ENCODE results near the gene SPATS2. TPM values are rescaled to one million over a fixed set of nuclear protein-coding genes. Genes with fewer than 3 reads are reported as not detected.

The SPATS2 gene
- total and polyA plus RNA-seq, 2 of the 4 experiments (the other 2 are of a cell fraction) = 50.6 to 63.3 TPM

GRCh38 chr12:49541140-49541861 is 174.0 kb downstream of the SPATS2 start:
- BruUV-seq (replicated peaks) = no TSS peak
- Histone ChIP-seq H2BK5ac (ENCODE audit: low read depth, low read length, poor library complexity, severe bottlenecking) (no peak overlapping the region), H3K4me1 (ENCODE audit: control insufficient read depth, insufficient read depth, low read length) (0 out of 2 replicates have a peak, but pooled peaks cover 2% of the 10 kb centered on the region), H4K8ac (ENCODE audit: low read depth in 2 of 2, low read length in 2 of 2) (no peak overlapping the region), H4K5ac (ENCODE audit: low read depth, low read length) (no peak overlapping the region), H3K36me3 (ENCODE audit: control insufficient read depth, insufficient read depth, low read length) (no peaks in the 10 kb centered on the region), H3K4ac (ENCODE audit: low read depth, low read length) (no peak overlapping the region), H3K79me1 (ENCODE audit: low read depth in 1 of 2, low read length in 2 of 2) (no peaks in the 10 kb centered on the region), H2AK9ac (replicated peaks; ENCODE audit: low read depth, low read length, poor library complexity) (no peak overlapping the region), H3K4me3 (ENCODE audit: insufficient read depth, low read depth, low read length) (no peak overlapping the region), H2BK15ac (ENCODE audit: low read depth, low read length) (no peak overlapping the region), H3K23ac (ENCODE audit: low read depth, low read length) (no peak overlapping the region), H3K14ac (replicated peaks; ENCODE audit: low read depth, low read length) (no peak overlapping the region), H3K9me1 (ENCODE audit: insufficient read depth, low read length) (no peaks in the 10 kb centered on the region), H2BK120ac (ENCODE audit: low read depth, low read length) (no peak overlapping the region), H2AFZ (replicated peaks; ENCODE audit: low read length, poor library complexity) (no peak overlapping the region), H3K9ac (ENCODE audit: low read depth, low read length) (no peak overlapping the region), H3K9me3 (ENCODE audit: control insufficient read depth, insufficient read depth, low read length) (no peaks in the 10 kb centered on the region), H4K91ac (ENCODE audit: insufficient read depth, low read depth, low read length) (no peak overlapping the region), H3K18ac (ENCODE audit: low read depth, low read length) (no peak overlapping the region), H2BK20ac (ENCODE audit: low read depth, low read length) (no peak overlapping the region), H3K27me3 (ENCODE audit: control insufficient read depth, insufficient read depth, low read length) (peaks cover 77% of the 10 kb centered on the region), H2AK5ac (ENCODE audit: low read depth, low read length) (no peak overlapping the region), H4K20me1 (ENCODE audit: insufficient read depth, low read length) (no peaks in the 10 kb centered on the region; the same call in 1 of the 2 replicates), H3K27ac (ENCODE audit: insufficient read depth, low read length) (no peak overlapping the region), H3K4me2 (ENCODE audit: low read depth, low read length) (no peak overlapping the region), H3K56ac (ENCODE audit: extremely low read depth, insufficient read depth, low read length) (no peak overlapping the region)
- dilution Hi-C loops (cut with HindIII; ENCODE audit: low sequenced_read_pairs, unreplicated experiment) (no loop called here), in situ Hi-C loops (cut with MboI; ENCODE audit: low sequenced_read_pairs) (no loop called here), intact Hi-C loops (cut with micrococcal nuclease) (no loop called here)
- no peak for DNase-seq
- ATAC-seq (ENCODE audit: low read depth) = no peak
- TF ChIP-seq SMC3 (IDR thresholded peaks at IDR 0.05; ENCODE audit: low read depth, low read length) = no peak
- TF ChIP-seq MAZ (IDR thresholded peaks at IDR 0.05; ENCODE audit: borderline replicate concordance, low read depth, low read length) = no peak
- no peak for TF ChIP-seq RAD21 (IDR thresholded peaks at IDR 0.05; ENCODE audit: low read length)
- no peak for TF ChIP-seq BHLHE40 (IDR thresholded peaks at IDR 0.05; ENCODE audit: low read depth, low read length)
- no peak for TF ChIP-seq MAFK (IDR thresholded peaks at IDR 0.05; ENCODE audit: low read depth, low read length)
- TF ChIP-seq CEBPB (IDR thresholded peaks at IDR 0.05; ENCODE audit: low read depth, low read length) = no peak
- TF ChIP-seq CHD1 (IDR thresholded peaks at IDR 0.05; ENCODE audit: low read depth, low read length) = no peak
- no peak for TF ChIP-seq CTCF (conservative IDR thresholded peaks at IDR 0.05; ENCODE audit: low read depth, low read length)
- TF ChIP-seq RFX5 (IDR thresholded peaks at IDR 0.05; ENCODE audit: low read depth, low read length) = no peak
- no peak for TF ChIP-seq FOS (IDR thresholded peaks at IDR 0.05; ENCODE audit: low read depth, low read length)
- WGBS, 2 experiments (ENCODE audit: extremely low coverage in 2 of 2, insufficient read length in 1 of 2) = 76% methylated on average over 4 of the region's 18 CpGs; no CpG with 5 or more reads in 1 of the 2 experiments
- CTCF ChIA-PET = no interaction called here
- POLR2A ChIA-PET (ENCODE audit: unreplicated experiment) = no interaction called here

Measured in IMR-90 (cell line).